Colonic mucosa (tissue), 4 donors: ENCODE measurements around the gene COL4A2. TPM values are rescaled to one million over a fixed set of nuclear protein-coding genes. Genes with fewer than 3 reads are reported as not detected.
A peak's percentile ranks its signal among the peaks of the same experiment; 100 is the strongest.

Experiments
- DNase-seq: peaks from one replicate; pipeline ENCODE4 v3.0.0-alpha.2; 2020
- H3K27ac ChIP-seq: fragments of 200-600 bp; one replicate; pipeline ENCODE4 v1.8.0; 2021
- H3K27me3 ChIP-seq: fragments of 200-600 bp; one replicate; pipeline ENCODE4 v1.8.0; 2021
- H3K36me3 ChIP-seq: fragments of 200-600 bp; one replicate; pipeline ENCODE4 v1.8.0; 2021
- H3K4me1 ChIP-seq: fragments of 200-600 bp; one replicate; pipeline ENCODE4 v1.8.0; 2021; ENCODE audit warnings: mild to moderate bottlenecking
- H3K4me3 ChIP-seq: fragments of 200-600 bp; one replicate; pipeline ENCODE4 v1.8.0; 2021
- H3K9ac ChIP-seq, 2 donors: one replicate each; pipeline ENCODE4 v1.7.0; 2013; ENCODE audit warnings: control low read depth in 2 of 2, low read depth in 2 of 2, low read length in 2 of 2
- H3K9me3 ChIP-seq: fragments of 200-600 bp; one replicate; pipeline ENCODE4 v1.8.0; 2021
- intact Hi-C: fragments of 100-400 bp; cut with DNase I; formaldehyde crosslinking; loops from one replicate; pipeline ENCODE4 v1.14.1; 2022
- total RNA-seq, 2 donors: library from RNA; stranded (reverse); fragmentation: NEBNext Ultra II Directional in 1 of 2; extraction: Animal tissue kit (Norgen Biotek cat#: 25700) in 1 of 2; gene quantifications; one replicate each; pipeline ENCODE4 v1.2.1, GENCODE V29; 2021
- TF ChIP-seq, protein P1 (sequence below): fragments of 200-600 bp; IDR thresholded peaks from one replicate; pipeline ENCODE4 v1.8.0; 2022; ENCODE audit warnings: antibody characterized with exemption, mild to moderate bottlenecking
- donor health status: healthy.
- donor health status: DM: no; HTN: no; CAD: no.
- donor health status: DM: no; HTN: no; CAD: no.

COL4A2 gene
- total RNA-seq, 2 donors from 2014 or later, result 61.1 to 111 TPM

DNA sequence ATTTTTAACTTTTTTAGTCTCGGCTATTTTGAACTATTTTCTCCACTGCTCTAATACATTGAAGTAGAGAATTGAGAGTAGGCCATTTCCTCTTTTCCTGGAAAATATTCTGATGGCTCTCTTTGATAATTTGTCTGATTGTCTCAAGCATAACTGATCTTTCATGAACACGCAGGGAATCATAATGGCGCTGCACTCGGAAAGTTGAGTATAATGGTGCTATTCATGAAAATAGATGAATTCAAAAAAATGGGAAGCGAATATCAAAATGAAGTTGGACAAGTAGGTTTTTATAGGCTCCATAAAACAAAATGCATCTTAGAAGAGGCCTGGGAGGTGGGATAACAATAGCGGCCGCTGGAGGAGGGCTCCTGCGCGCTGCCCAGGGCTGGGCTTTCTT, 29.0 kb downstream of the COL4A2 start:
- H3K4me1 ChIP-seq, result no peaks in the 10 kb centered on the region
- intact Hi-C loops, result no loop called here
- no peaks in the 10 kb centered on the region for H3K36me3 ChIP-seq
- H3K4me3 ChIP-seq, result no peak overlapping the region
- H3K9ac ChIP-seq, result no peak overlapping the region
- H3K27me3 ChIP-seq, result no peaks in the 10 kb centered on the region
- TF ChIP-seq, protein P1, sequence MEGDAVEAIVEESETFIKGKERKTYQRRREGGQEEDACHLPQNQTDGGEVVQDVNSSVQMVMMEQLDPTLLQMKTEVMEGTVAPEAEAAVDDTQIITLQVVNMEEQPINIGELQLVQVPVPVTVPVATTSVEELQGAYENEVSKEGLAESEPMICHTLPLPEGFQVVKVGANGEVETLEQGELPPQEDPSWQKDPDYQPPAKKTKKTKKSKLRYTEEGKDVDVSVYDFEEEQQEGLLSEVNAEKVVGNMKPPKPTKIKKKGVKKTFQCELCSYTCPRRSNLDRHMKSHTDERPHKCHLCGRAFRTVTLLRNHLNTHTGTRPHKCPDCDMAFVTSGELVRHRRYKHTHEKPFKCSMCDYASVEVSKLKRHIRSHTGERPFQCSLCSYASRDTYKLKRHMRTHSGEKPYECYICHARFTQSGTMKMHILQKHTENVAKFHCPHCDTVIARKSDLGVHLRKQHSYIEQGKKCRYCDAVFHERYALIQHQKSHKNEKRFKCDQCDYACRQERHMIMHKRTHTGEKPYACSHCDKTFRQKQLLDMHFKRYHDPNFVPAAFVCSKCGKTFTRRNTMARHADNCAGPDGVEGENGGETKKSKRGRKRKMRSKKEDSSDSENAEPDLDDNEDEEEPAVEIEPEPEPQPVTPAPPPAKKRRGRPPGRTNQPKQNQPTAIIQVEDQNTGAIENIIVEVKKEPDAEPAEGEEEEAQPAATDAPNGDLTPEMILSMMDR, result no peak
- peak overlapping the region; percentile 6 for H3K27ac ChIP-seq
- DNase-seq, result no peak
- no peaks in the 10 kb centered on the region for H3K9me3 ChIP-seq

- Histone ChIP-seq H3K27ac (peak overlapping the region; percentile 39), H3K4me3 (no peak overlapping the region), H3K4me1 (no peaks in the 10 kb centered on the region), H3K9ac (no peak overlapping the region), H3K36me3 (no peaks in the 10 kb centered on the region), H3K9me3 (no peaks in the 10 kb centered on the region), H3K27me3 (no peaks in the 10 kb centered on the region)
- intact Hi-C loops, result no loop called here
- TF ChIP-seq, protein P1, result no peak
- DNase-seq, result no peak
Measured at GRCh38 chr13:110336681-110337080, 29.6 kb downstream of the COL4A2 start.

DNA sequence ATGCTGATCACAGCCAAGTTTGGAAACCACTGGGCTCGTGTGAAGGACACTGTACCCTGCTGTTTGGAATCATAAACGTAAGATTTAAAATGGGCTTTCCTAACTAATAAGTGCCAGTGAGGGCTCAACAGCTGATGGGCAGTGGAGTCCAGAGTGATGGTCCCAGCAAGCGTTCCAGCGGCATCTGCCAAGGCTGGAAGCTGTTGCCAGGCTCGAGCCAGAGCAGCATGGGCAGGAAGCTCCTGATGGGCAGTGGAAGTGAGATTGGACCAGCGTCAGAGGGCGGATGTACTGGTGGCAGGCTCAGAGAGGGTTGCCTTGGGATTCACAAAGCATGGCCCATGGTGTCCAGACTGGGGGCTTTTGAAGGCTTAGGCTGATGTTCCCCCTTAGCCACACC, 30.2 kb downstream of the COL4A2 start:
- Histone ChIP-seq H3K27me3 (no peaks in the 10 kb centered on the region), H3K4me3 (no peak overlapping the region), H3K4me1 (no peaks in the 10 kb centered on the region), H3K27ac (peak overlapping the region; percentile 39), H3K9me3 (no peaks in the 10 kb centered on the region), H3K9ac (peak overlapping the region in 1 of 2 donors; percentile 30), H3K36me3 (no peaks in the 10 kb centered on the region)
- DNase-seq, result no peak
- intact Hi-C loops, result no loop called here
- TF ChIP-seq, protein P1, result no peak

GRCh38 chr13:110338441-110339101, 31.5 kb downstream of the COL4A2 start:
- Histone ChIP-seq H3K27me3 (no peaks in the 10 kb centered on the region), H3K4me1 (no peaks in the 10 kb centered on the region), H3K27ac (peak overlapping the region; percentile 69), H3K36me3 (no peaks in the 10 kb centered on the region), H3K9me3 (no peaks in the 10 kb centered on the region), H3K9ac (no peak overlapping the region), H3K4me3 (no peak overlapping the region)
- intact Hi-C loops, result no loop called here
- TF ChIP-seq, protein P1, result no peak
- DNase-seq, result no peak

DNA sequence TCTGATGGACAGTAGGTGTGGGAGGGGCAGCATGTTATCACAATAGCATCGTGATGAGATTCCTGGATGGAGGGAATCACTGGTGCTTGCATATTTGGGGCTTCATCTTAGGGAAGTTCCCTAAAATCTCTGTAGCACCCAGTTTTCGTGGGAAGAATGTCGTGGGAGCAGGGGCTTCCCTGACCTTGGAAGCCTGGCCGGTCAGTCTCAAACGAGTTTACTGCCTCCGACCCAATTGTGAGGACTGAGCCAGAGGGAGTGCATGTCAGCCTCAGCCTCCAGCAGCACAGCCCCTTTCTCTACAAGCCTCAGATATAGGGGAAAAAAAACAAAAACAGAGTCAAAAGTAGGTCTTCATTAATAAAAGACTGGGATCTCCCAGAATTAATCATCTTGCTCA, 32.2 kb downstream of the COL4A2 start:
- DNase-seq, result no peak
- H3K4me3 ChIP-seq, result no peak overlapping the region
- TF ChIP-seq, protein P1, result no peak
- H3K9me3 ChIP-seq, result no peaks in the 10 kb centered on the region
- H3K27me3 ChIP-seq, result no peaks in the 10 kb centered on the region
- H3K4me1 ChIP-seq, result no peaks in the 10 kb centered on the region
- intact Hi-C loops, result no loop called here
- H3K9ac ChIP-seq, result no peak overlapping the region
- H3K36me3 ChIP-seq, result no peaks in the 10 kb centered on the region
- peak overlapping the region; percentile 69 for H3K27ac ChIP-seq
